DMS53 treated with DMSO at 0.1 percent for 48 hours (cell line): ENCODE measurements around the gene SLC36A3.
"Not testable (repeated sequence)": the region's sequence is repeated elsewhere in the genome, so short reads cannot be mapped to it uniquely, and the experiment has no call there.

ENCODE experiments used
- DNase-seq: peaks from one replicate; lab custom pipeline; 2025; ENCODE audit not compliant: unreplicated experiment; lab: John Stamatoyannopoulos, UW

SLC36A3 gene

GRCh38 chr5:151303666-151304065 lies at the start of gene SLC36A3:
SLC36A3 (minus strand) TSS chr5:151303766; CDS start chr5:151303354, 412 bp downstream.
- DNase-seq, result no peak

DNA sequence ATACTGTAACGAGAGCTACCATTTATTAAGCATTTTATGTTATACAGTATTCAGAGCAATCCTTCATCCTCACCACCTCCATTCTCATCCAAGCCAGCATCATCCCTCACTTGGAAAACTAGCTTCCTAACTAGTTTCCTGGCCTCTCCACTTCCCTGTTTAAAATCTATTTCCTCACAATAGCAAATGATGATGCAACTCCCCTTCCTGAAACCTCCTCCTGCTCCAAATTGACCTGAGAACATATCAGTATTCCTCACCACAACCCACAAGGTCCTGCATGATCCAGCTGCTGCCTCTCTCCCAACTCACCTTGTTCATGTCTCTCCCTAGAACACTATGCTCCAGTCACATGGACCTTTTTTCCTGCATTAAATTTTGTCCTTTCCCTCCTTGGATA lies 48.1 kb upstream of the SLC36A3 start:
- DNase-seq, result no peak

DNA sequence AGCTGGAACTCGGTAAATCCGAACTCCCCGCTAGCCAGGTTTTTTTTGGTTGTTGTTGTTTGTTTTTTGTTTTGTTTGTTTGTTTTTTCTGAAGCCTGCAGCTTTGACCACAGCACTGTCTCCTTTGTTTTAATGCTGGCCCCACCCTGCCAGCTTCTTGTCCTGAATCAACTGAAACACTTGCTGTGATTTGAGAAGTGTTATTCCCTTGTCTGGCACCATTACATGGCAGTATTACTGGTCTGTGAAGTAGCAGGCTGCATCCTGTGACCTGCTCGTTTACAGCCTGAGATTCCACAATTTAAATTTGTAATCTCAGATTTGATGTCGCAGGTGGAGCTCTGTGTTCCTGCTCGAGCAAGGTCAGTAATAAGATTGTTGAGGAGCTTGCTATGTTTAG lies 45.2 kb upstream of the SLC36A3 start:
- no peak for DNase-seq

GRCh38 chr5:151347369-151347768 lies 43.8 kb upstream of the SLC36A3 start, which contains the start of gene SLC36A2:
SLC36A2 (minus strand) TSS chr5:151347559; CDS start chr5:151347460, 99 bp downstream.
- no peak for DNase-seq

GRCh38 chr5:151345808-151346478 lies 42.4 kb upstream of the SLC36A3 start:
- no peak for DNase-seq

DNA sequence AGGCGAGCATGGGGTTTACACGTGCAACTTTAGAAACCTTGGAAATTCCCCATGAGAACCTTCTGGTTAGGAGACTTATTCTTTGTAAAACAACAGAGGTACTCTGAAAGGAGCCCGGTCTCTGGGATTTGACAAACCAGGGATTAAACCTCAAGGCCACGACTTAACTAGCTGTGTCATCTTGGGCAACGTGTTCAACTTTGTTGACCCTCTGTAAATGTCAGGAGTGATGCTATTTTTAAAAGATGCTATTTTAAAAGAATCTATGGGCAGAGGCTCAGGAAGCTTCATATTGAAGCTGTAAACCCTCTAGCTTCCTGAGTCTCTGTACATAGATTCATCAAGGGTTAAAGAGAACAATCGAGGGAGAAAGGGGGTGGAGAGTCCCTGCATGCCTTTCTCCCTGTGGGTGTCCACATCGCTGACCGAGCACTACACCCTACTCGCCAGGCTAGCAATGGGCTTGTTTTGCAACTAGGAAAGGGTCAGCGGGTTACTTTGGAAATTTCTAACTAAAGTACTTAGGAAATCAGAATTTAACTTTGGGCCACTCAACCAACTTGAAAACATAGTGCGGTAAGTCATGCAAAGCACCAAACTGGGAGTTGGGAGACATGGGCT lies 41.7 kb upstream of the SLC36A3 start:
- no peak for DNase-seq

- DNase-seq, result no peak
Observed at GRCh38 chr5:151344088-151344487, 40.5 kb upstream of the SLC36A3 start.

- no peak for DNase-seq
Observed at GRCh38 chr5:151340004-151340403, 36.4 kb upstream of the SLC36A3 start.

GRCh38 chr5:151338734-151339133 lies 35.2 kb upstream of the SLC36A3 start:
- DNase-seq, result no peak

DNA sequence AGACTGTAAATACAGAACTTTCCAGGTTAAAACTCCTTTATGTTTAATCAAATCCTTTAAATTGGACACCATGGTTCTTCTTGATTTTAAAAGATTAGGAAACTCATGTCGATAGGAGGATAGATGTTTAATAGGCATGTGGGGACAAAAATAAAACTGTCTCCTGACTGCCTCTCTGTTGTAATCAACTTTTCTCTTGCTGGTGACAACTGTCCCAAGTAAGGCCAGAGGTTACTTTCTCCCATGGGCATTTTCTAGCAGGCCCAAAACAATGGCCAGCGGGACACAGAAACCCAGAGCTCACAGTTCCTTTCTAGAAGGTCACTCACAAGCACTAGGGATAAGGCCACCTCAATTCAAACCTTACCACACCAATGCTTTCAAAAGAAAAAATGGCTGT lies 29.3 kb upstream of the SLC36A3 start:
- DNase-seq, result no peak

- DNase-seq, result no peak
Observed at GRCh38 chr5:151328734-151329133, 25.2 kb upstream of the SLC36A3 start.

DNA sequence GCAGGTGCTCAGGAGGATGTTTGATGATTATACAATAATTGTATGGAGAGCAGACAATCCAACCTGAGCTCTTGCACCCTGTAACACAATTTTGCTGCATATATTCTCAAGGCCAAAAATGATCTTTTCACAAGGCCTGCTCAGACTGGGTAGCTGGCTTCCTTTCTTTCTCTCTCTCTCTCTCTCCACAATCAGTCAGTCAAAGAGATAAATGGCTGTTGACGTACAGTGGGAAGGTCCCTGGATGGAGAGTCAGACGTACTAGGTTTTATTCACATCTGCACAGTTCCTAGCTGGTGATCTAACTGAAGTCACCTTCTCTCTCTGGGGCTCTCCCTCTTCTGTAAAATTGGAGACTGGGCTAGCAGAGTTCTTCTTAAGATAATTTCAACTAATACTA lies 24.0 kb upstream of the SLC36A3 start:
- DNase-seq, result no peak

GRCh38 chr5:151326266-151326665 lies 22.7 kb upstream of the SLC36A3 start:
- DNase-seq, result no peak

- DNase-seq, result no peak
Observed at GRCh38 chr5:151320481-151320880, 16.9 kb upstream of the SLC36A3 start.

GRCh38 chr5:151318850-151319732 lies 15.5 kb upstream of the SLC36A3 start:
- DNase-seq, result no peak

DNA sequence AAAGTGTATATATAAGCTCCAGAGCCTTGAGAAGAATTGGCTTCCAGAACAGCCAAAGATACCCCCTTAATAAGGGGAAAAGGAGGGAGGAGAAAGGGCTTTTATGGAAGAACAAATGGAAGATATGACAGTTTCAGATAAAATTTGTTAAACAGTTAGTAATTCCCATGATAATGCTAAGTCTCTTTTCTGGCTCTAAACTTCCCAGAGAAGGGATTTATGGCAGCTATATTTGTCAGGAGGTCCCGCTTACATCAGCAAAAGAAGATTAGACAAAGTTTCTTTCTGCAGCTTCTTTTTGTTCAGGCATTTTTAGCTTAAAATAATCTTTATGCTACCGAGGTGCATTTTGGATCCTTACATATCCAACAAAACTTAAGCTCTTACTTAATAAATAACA lies 14.3 kb upstream of the SLC36A3 start:
- no peak for DNase-seq

- peak; percentile 67 for DNase-seq
Observed at GRCh38 chr5:151315998-151316597, 12.5 kb upstream of the SLC36A3 start.

DNA sequence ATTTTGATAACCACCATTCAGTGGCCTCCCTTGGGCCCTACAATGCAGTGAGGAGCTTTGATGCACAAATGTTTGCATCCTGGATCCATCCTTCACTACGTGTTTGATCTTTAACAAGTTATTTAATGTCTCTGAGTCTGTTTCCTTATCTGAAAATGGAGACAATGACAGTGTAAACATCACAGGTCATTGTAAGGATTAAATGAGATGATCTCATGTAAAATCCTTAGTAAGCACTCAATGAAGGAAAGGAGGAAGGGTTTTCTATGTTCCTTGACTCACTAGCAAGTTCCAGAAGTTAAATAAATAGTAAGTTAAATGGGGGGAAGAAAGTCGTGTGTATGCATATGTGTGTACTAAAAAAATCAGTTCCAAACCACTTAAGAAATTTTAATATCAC lies 9.8 kb upstream of the SLC36A3 start:
- no peak for DNase-seq

DNA sequence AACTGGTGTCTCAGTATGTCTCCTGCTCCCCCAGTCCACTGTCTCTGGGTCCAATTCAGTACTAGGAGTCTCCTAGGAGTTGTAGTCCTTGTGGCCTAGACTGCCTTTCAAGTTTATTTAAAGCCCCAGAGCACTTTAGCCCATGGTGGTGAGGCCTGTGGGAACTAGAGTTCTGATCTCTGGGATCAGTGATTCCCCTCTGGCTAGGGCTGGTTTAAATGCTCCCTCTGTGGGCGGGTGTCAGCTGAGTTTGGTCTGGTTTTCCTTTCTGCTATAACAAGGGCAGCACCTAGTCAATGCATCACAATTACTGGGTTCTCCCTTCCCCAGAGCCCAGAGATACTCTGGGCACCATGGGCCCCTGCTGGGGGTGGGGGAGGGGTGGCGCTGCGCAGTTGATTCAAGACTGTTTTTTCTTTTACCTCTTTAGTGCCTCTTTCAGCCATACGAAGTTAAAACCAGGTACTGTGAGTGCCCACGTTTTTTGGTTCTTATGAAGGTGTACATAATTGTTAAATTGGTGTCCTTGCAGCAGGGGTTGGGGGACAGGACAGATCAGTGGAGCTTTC lies 9.3 kb upstream of the SLC36A3 start:
- DNase-seq, result no peak

DNA sequence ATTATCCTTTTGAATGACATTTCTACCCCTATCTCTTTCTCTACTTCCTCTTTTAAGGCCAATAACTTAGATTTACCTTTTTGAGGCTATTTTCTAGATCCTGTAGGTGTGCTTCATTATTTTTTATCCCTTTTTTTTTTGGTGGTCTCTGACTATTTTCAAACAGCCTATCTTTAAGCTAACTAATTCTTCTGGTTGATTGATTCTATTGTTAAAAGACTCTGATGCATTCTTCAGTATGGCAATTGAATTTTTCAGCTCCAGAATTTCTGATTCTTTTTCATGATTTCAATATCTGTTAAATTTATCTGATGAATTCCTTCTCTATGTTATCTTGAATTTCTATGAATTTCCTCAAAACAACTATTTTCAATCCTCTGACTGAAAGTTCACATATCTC lies 7.4 kb upstream of the SLC36A3 start:
- no peak for DNase-seq

DNA sequence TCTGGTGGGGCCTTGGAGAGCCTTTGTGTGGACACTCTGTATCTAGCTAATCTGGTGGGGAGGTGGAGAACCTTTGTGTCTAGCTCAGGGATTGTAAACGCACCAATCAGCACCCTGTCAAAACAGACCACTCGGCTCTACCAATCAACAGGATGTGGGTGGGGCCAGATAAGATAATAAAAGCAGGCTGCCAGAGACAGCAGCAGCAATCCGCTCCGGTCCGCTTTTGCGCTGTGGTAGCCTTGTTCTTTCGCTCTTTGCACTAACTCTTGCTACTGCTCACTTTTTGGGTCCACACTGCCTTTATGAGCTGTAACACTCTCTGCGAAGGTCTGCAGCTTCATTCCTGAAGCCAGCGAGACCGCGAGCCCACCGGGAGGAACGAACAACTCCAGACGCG lies 6.3 kb upstream of the SLC36A3 start:
- not testable (repeated sequence) for DNase-seq
